Stimulated activated CD4-positive, alpha-beta T cell treated with anti-CD3 and anti-CD28 coated beads, Interleukin-2, amount 100 ng/mL, for 4 hours (primary cell): Measurements from ENCODE around the gene PLPPR5.

Experiments
- DNase-seq: peaks from one replicate; pipeline ENCODE4 v3.0.0-alpha.2; 2020; ENCODE audit warnings: low read depth

PLPPR5 gene

DNA sequence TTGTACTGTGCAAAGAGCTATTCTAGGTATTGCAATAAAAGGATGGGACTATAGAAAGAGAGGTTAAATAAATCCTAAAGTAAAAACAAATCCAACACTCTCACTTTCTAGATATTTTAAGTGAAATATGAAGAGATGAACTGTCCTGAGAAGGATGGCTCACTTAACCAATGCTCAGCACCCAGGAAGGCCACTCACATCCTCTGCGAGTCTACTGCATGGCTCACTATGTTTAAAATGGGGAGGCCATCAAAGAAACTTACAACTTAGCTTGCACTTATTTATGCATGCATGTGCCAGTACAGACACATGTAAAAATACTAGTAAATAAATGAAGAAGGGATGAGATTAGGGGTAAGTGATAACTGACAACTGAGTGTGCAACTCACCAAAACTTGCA, 37.5 kb downstream of the PLPPR5 start:
- no peak for DNase-seq

DNA sequence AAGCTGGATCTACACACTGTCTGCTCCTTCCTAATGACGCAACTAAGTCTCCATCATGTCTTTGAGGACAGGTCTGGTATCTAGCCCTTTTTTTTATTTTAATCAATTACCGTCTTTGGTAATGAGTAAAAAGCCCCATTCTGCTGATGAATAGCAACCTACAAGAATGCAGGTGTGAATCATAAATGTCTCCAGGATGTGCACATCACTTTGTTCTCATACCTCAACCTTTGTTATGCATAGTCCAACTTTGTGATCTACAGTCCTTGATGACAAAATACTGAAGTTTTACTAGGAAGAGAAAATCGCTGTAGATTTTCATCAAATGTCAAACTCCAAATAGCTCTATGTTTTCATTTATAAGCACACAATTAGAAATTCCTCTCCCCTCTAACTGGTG, 39.3 kb downstream of the PLPPR5 start:
- DNase-seq, result no peak

DNA sequence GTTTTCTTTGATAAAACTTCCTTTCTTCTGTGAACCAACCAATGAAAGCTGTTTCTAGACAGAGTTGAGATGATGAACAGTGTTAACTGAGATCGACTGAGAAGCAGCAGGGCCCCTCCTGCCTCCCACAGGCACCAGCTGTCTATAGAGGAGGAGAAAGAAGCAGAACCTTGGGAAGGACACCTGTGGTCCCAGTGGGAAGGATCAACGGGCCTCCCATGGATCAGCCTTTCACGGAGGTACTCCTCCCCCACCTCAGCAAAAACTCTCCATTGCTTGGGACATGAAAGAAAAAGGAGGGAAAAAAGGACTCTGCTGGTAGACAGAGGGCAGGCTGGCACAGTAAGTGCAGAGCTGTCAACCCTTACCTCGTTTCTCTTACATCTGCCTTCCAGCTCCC, 40.5 kb downstream of the PLPPR5 start:
- no peak for DNase-seq

DNA sequence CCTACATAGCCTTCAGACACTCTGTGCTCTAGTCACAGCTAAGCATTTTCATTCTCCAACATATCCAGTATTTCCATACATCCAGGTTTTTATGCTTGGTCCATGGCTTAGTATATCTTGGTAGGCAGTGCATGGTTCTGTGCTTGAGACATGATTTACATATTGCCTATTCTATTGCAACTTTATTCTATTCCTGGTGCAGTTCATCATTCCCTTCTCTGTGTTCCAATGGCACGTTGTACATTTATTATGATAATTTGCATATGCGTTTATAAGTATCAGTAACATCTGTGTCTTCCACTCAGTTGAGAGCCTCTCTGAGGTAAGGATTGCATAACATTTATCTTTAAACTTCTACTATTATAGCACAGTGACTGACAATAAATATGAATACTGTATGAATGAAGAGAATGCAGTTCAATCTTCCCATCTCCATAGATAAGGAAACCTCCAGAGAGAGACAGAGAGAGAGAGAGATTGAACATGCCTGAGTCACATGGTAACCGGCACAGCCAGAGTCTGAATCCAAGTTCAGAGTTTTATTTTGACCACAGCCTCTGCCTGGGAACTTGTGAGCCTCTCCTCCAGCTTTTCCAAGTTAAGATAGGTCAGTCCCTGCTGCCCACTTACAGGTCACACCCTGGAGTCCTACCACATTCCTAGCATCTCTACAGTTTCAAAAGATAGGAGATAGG, 41.5 kb downstream of the PLPPR5 start:
- DNase-seq, result no peak

DNA sequence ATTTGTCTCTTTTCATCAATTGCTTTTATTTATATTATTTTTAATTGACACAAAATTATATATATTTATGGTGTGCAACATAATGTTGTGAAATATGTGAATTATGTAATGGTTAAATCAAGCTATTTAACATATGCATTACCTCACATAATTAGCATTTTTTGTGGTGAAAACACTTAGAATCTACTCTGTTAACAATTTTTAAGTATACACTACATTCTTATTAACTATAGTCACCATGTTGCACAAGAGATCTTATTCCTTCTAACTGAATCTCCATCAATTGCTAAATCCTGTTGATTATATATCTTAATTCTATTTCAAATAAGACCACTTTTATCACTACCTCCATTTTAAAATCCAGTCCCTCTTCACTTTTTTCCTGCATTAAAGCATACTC, 42.5 kb downstream of the PLPPR5 start:
- DNase-seq, result no peak

DNA sequence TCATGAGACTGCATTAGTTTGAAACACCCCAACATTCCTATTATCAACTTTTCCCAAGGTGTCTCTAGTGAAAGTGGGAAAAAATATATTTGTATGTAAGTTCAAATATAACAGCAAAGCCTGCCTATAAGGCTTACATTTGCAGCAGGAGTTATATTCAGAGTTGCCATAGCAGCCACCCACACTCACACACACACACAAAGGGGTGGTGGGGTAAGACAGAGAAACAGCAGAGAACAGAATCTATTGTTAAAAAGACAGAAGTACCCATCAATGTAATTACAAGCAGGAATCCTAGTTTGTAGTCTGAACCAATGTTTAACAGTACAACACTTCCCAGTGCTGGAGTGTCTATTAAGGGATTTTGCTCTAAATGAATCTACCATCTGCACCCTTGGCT, 55.0 kb downstream of the PLPPR5 start:
- DNase-seq, result no peak

DNA sequence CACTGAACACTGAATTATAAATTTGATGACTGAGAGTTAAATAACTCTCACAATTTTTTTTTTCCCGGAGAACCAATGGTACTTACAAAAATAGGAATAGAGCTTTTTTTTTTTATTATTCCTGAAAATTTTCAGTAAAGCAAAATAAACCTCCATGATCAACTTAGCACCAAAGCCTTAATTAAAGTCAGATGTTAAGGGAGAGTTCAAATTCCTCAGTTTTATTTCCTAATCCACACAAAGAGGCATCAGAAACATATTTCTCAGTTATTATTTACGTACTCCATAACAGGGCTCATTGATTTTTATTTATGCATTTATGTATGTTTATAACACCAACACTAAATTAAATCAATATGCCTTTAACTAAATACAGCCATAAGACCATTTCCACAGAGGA, 55.5 kb downstream of the PLPPR5 start:
- no peak for DNase-seq

DNA sequence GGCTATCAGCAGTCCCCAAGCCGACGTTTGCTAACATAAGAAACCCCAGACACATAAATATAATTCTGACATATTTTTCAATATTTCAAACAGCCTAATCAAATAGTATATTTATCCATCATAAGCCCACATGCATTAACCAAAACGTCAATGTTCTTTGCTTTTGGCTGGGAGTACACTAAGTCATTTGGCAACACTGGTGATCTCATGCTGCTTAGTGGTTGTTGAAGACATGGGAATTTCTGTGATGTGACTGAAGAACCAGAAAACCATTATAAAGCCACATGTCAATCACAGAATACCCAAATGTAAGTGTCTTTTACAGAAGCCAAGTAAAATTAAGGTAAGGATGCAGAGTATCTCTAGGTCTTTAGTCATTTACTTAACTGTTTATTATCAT, 57.6 kb downstream of the PLPPR5 start:
- DNase-seq, result no peak

DNA sequence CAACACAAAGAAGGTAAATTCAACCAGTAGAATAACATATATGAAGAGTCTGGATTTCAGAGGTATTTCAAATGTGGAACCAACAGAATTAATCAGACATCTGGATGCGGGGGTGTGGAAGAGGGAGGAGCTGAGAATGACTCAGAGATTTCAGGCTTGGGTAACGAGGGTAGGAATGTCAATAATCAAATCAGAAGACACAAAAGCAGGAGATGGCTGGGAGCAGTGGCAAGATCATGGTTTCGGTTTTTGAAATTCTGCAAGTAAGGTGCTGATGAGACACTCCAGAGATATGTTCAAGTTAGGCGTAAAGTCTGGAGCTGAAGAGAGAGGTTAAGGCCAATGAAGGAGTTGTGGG, 64.0 kb downstream of the PLPPR5 start:
- DNase-seq, result no peak

DNA sequence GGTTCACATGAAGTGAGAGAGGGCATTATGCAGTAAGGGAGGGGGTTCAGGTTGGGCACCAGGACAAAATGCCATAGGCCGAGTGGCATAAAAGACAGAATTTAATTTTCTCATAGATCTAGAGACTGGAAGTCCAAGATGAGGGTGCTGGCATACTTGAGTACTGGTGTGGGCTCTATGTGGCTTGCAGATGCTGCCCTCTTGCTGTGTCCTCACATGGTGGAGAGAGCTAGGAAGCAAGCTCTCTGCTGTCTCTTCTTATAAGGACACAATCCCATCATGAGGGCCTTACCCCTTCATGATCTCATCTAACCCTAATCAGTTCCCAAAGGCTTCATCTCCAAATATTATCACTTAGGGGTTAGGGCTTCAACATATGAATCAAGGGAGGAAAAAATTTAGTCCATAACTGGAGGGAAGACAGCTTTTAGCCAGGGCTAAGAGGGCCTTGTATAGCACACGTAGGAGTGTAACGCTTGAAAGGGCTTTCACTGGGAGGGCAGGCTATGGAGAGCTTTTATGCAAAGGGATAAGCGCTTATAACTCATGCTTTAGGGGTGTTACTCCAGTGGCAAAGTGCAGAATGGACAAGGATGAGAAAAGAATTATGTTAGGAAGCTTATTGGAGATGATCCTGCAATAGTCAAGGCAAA, 64.5 kb downstream of the PLPPR5 start:
- no peak for DNase-seq

DNA sequence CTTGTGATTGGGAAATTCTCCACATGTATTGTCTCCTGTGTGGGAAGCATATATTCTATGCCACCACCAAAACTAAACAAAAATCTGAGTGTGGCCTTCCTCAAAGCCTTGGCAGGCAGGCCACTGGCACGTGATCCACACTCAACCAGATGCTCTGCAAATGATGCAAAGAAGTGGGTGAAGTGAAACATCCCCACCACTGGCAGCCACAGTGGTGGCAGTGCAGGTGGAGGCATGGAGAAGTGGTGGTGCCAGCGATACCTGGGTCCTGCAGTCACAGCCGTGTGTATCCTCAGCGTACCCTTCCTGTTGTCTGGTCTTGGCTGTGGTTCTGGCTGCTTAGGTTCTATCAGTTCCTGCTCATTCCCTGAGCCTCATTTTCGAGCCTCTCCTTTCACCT, 65.2 kb downstream of the PLPPR5 start:
- no peak for DNase-seq

DNA sequence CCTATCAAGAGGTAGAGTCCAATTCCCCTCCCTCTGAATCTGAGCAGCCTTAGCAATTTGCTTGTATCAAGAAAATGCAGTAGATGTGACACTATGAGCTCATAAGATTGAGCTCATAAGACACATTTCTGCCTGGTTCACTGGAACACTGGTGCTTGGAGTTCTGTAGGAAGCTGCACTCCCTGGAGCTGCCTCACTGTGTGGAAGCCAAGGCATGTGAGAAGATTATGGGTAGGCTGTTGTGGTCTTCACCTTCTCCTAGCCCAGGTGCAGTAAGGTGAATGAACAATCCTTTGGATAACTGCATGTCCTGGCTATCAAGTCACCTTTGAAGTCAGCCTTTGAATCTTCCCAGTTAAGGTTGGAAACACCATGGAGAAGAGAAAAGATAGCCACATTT, 67.3 kb downstream of the PLPPR5 start:
- DNase-seq, result no peak

DNA sequence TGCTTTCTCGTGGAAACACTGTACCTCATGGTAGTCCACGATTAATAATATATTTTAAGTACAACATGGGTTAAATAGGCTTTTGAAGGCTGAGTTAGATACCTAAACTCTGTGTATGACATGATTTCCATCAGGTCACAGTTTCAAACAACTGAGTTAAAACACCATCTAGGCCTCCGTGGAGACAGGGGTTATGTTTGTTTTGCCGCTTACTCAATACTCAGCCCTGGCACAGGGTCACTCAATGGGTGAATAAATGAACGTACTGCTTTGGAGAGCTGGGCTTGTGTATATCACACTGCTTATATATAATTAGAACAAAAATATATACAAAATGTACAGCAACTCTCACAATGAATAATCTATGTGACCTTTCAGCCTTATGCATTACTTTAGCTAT, 72.5 kb downstream of the PLPPR5 start:
- no peak for DNase-seq

DNA sequence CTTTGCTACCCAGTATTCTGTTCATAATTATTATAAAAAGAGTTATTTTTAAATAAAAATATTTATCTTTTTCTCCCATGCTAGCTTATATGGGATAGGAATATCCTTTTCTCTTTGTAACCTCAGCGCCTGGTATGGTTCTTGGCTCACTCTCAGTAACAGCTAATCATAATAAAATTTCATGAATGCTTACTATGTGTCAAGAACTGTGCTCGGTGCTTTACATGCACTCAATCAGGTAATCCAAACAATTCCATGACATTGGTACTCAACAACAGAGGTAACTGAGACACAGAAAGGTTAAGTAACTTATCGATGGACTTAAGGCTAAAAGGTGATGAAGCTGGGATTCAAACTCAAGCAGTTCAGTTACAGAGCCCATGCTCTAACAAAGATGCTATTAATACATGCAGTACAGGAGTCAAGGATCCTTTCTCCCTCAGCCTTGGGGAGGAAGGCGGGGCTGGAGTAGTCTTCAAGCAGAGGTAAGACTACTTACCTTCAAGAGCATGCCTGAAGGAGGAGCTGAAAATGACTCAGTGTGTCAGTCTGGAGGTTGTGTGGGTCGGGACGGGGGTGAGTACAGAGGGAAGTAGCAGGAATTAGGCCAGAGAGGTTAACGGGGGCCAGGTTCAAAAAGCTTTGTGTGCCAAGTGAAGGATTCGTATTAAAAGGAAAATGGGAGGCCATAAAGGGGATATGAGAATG, 73.4 kb downstream of the PLPPR5 start:
- no peak for DNase-seq

DNA sequence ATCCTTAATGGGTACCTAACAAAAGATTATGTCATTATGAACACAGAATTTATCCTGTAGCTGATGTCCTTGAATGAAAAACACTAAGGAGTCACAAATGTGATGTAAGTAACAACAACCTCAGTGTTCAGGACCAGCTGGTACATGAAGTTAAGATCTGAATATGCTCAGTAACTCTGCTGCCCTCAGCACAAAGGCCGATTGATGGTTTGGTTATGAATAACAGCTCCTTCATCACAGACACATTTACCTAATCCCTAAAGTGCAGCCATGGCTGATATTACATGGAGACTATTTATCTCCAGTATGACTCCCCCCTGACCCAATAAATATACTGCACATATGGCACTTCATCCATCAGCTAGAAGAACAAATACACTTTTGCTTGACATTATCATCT, 75.2 kb downstream of the PLPPR5 start:
- DNase-seq, result no peak

DNA sequence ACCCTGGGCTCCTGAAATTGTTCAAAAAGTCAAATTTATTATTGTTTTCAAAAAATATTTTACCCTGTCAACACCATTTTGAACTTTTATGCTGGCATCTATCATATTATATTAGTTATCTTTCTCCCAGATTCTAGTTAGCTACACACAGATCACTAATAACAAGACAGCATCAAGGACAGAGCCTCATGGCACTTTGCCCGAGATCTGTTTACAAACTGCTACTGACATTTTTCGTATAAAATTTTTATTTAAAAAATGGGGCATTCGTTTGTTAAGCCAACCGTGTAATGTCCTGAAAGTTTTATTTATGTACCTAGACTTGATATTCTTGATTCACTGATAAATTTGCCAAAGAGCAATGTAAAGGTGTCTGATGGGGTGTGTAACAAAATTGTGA, 78.1 kb downstream of the PLPPR5 start:
- no peak for DNase-seq

DNA sequence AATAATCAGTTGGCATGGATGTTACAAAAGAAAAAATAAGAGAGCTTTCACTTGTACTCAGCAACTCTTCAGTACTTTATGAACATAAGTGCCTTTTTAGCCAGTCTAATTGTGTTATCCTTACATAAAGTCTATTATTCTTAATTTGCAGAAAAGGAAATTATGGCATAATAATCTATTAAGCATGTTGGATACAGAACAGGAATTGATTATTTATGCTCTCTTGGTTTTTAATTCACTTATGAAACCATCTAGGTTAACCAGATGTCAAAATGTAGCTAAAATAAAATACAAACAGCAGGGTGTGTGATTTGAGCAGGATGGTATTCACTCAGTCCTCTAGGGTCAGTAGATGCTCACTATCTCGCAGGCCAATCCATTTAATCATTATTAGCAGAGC, 79.7 kb downstream of the PLPPR5 start:
- no peak for DNase-seq

DNA sequence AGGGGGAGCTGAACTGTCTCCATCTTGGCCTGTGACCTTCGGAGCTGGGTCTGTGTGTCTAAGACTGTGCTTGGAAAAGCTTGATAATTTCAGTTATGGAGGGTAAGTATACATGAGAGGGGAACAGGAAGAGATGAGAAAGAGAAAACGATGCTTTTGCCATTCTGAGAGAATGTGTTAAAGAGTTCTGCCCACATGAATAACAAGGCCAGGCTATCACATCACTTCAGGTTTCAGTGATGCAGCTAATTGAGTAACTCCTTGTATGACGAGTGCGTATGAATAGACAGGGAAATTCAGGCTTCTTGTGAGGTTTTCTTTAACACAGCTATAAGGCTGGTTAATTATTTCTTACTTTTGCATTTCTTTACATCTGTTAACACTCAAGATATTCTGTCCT, 81.0 kb downstream of the PLPPR5 start:
- no peak for DNase-seq

DNA sequence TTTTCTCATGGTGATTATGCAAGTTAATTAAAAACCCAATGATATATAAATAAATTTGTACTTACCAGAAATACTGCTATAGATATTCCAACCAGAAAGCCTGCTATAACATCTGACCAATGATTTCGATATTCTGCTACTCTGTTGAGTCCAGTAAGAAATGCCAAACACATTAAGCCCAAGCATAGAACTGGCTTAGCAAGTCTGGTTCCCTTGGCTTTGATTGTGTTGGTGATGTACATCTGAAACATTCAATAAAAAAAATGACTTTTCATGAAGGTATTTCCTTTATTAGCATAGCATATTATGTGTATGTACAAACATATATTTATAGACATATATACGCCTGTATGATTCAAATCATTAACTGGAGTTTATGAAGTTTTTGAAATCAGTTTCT, 82.8 kb downstream of the PLPPR5 start:
- DNase-seq, result no peak

DNA sequence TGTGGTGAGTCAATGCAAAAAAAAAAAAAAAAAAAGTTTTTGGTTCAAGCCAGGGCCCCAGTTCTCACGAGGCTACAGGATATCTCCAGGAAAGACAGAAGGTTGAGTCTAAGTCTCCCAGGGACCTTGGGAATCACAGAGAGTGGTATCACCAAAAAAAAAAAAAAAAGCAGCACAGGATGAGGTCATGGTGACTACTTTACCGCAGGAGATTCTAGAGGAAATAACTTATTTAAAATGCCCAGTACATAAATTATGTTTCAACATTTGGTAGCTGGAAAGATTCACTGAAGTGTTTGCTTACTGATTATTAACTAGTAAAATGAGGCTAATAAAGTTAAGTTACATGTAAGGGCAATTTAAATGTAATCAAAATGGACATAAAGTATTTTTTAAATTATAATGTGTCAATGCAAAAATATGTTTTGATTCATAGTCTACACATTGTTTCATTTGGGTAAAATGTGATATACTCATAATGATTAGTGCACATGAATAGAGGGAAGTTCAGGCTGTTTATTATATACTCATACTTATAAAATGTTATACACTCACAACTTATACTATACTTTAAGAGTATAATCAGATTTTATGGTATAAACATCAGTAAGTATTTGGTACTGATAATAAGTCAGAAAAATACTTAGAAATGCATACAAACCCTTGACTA, 84.1 kb downstream of the PLPPR5 start:
- no peak for DNase-seq

DNA sequence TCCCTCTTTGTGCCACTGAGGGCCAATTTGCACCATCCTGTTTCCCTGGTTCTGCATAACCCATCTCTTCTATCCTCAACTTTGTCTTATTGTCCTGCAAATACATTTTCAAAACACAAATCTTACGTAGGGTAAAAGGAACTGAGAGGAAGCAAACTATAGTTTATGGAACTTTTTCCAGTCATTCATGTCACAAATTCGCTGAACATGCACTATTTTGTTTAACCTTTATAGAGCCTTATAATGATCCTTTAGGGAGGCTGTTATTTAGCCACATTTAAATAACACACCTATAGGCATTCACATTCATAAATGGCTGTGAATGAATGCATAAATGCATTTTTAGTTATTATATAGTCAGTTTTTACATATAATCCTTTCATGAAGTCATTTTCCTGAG, 85.0 kb downstream of the PLPPR5 start:
- no peak for DNase-seq

DNA sequence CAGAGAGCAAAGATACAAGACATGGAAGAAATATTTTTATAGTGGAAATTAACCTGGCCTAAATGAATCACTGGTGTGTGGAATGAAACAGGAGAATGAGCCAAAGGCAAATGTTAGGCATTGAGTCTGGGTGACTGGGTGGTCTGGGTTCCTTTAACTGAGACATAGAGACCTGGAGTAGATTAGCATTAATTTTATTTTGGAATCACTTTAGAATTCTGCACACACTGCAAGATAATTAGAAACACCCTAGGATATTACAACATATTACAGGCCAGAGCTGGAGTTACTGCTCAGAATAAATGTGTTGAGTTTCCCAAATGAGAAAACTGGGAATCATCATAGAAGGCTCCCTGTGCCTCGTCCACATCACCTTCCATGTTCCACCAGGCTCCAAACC, 85.5 kb downstream of the PLPPR5 start:
- DNase-seq, result no peak

DNA sequence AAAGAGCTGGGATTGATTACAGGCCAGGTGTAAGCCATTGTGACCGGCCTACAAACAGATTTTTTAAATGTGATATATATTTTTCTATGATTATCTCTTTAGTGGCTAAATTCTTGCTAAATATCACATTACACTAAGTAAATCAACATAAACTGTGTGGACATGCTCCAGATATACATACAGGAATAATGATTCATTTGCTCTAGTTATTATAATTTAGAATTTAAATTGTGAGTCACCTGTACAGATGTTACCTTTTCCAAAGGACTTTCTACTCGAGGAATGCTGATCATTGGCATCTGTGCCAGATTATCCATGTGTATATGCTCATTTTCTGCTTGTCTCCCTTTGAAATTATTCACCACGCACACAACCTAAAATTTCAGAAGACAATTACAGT, 90.1 kb downstream of the PLPPR5 start:
- no peak for DNase-seq
